Endothelial cell (in vitro differentiated cells): ENCODE data around the gene CSTF1. TPM values are rescaled to one million over a fixed set of nuclear protein-coding genes. Genes with fewer than 3 reads are reported as not detected.

Experiments used
- DNase-seq: peaks from one replicate; pipeline ENCODE4 v3.0.0; 2021; ENCODE audit warnings: low spot score
- H3K27ac Mint-ChIP-seq: one replicate; pipeline ENCODE4 v1.8.0; 2021; ENCODE audit warnings: mixed read lengths, inconsistent platforms; ENCODE audit not compliant: unreplicated experiment
- H3K27me3 Mint-ChIP-seq: one replicate; pipeline ENCODE4 v1.8.0; 2021; ENCODE audit warnings: mild to moderate bottlenecking, moderate library complexity, mixed read lengths, inconsistent platforms; ENCODE audit not compliant: unreplicated experiment
- H3K36me3 Mint-ChIP-seq: one replicate; pipeline ENCODE4 v1.8.0; 2021; ENCODE audit warnings: mild to moderate bottlenecking, low read depth, mixed read lengths, inconsistent platforms; ENCODE audit not compliant: unreplicated experiment
- H3K4me1 Mint-ChIP-seq: one replicate; pipeline ENCODE4 v1.8.0; 2021; ENCODE audit warnings: mild to moderate bottlenecking, mixed read lengths, inconsistent platforms; ENCODE audit not compliant: unreplicated experiment
- H3K4me3 Mint-ChIP-seq: one replicate; pipeline ENCODE4 v1.8.0; 2021; ENCODE audit warnings: mild to moderate bottlenecking, mixed read lengths, inconsistent platforms; ENCODE audit not compliant: unreplicated experiment
- H3K9me3 Mint-ChIP-seq: one replicate; pipeline ENCODE4 v1.8.0; 2021; ENCODE audit warnings: mixed read lengths, inconsistent platforms; ENCODE audit not compliant: unreplicated experiment
- CTCF ChIP-seq: fragments of 200-600 bp; sonication (generic); IDR thresholded peaks from one replicate; pipeline ENCODE4 v1.5.0; 2021; ENCODE audit warnings: antibody characterized with exemption; ENCODE audit not compliant: unreplicated experiment
- total RNA-seq: library from RNA; stranded (reverse); fragmentation: NEBNext Ultra II Directional; extraction: Animal tissue kit (Norgen Biotek cat#: 25700); gene quantifications from one replicate; pipeline ENCODE4 v1.2.1, GENCODE V29; 2021; ENCODE audit not compliant: unreplicated experiment

The CSTF1 gene
- total RNA-seq, 1 donor from 2014 or later: 42.0 TPM

- no peaks in the 10 kb centered on the region for H3K9me3 Mint-ChIP-seq
- H3K36me3 Mint-ChIP-seq: peaks cover 9% of the 10 kb centered on the region
These were observed 1.4 kb upstream of the CSTF1 start for GRCh38 chr20:56391037-56391436.

GRCh38 chr20:56391596-56392131 lies 781 bp upstream of the CSTF1 start:
- no peak overlapping the region for H3K4me3 Mint-ChIP-seq
- TF ChIP-seq CTCF: no peak
- peaks cover 6% of the 10 kb centered on the region for H3K27me3 Mint-ChIP-seq
- H3K27ac Mint-ChIP-seq: no peak overlapping the region
- peaks cover 9% of the 10 kb centered on the region for H3K36me3 Mint-ChIP-seq
- no peak for DNase-seq
- H3K4me1 Mint-ChIP-seq: peaks cover 12% of the 10 kb centered on the region
- H3K9me3 Mint-ChIP-seq: no peaks in the 10 kb centered on the region

More at GRCh38 chr20:56391037-56391436, 1.4 kb upstream of the CSTF1 start:
- peak overlapping the region; percentile 33 for H3K27ac Mint-ChIP-seq
- peaks cover 12% of the 10 kb centered on the region for H3K4me1 Mint-ChIP-seq
- DNase-seq: no peak
- H3K4me3 Mint-ChIP-seq: no peak overlapping the region
- H3K27me3 Mint-ChIP-seq: peaks cover 6% of the 10 kb centered on the region
- no peak for TF ChIP-seq CTCF

DNA sequence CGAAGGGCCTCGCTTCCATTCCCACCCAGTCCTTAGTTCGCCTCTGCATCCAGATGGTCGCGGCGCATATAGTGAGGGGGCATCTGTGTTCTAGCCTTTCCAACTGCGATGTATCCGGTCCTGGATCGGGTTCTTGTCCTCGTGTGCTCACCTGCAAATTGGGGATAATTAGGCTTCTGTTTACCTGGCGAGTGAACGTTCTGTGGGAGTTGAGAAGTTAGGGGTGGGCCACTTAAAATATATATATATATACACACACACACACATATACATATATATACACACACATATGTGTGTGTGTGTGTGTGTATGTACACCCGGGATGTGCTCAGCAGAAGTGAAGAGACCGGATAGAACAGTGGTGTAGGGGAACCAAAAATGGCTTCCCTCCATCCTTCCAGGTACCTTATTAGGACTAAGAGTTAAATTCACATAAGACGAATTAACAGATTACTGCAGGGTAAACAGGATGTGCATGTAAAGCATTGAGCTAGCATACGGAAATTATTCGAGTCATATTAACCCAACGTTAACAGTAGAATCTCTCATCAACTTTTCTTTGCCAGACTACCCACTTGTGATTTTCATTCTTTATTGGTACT lies 537 bp downstream of the CSTF1 start:
- H3K9me3 Mint-ChIP-seq: no peaks in the 10 kb centered on the region
- peaks cover 15% of the 10 kb centered on the region for H3K36me3 Mint-ChIP-seq
- peak overlapping the region; percentile 10 for H3K27ac Mint-ChIP-seq
- no peak for TF ChIP-seq CTCF
- DNase-seq: no peak
- H3K4me3 Mint-ChIP-seq: no peak overlapping the region
- peaks cover 6% of the 10 kb centered on the region for H3K27me3 Mint-ChIP-seq
- peaks cover 12% of the 10 kb centered on the region for H3K4me1 Mint-ChIP-seq

DNA sequence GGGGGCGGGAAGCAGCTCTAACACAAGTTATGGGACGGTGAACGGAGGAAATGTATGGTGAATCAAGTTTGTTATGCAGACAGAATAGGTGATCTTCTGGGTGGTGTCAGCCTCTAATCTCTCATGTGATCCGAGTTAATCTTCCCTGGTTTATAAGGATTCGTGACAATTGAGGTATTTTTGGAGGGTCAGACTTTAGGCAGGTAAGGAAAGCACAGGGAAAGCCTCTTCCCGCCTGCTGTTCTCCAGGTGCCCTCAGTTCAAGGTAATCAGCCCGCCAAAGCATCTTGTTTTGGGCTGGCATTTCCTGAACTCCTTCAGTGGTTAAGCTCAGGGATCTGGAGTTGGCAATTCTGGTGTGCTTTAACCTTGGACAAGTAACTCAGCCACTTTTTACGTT lies 1.2 kb downstream of the CSTF1 start:
- DNase-seq: no peak
- peaks cover 17% of the 10 kb centered on the region for H3K36me3 Mint-ChIP-seq
- peaks cover 12% of the 10 kb centered on the region for H3K4me1 Mint-ChIP-seq
- no peak overlapping the region for H3K4me3 Mint-ChIP-seq
- no peaks in the 10 kb centered on the region for H3K9me3 Mint-ChIP-seq
- TF ChIP-seq CTCF: no peak
- H3K27ac Mint-ChIP-seq: no peak overlapping the region
- peaks cover 6% of the 10 kb centered on the region for H3K27me3 Mint-ChIP-seq

DNA sequence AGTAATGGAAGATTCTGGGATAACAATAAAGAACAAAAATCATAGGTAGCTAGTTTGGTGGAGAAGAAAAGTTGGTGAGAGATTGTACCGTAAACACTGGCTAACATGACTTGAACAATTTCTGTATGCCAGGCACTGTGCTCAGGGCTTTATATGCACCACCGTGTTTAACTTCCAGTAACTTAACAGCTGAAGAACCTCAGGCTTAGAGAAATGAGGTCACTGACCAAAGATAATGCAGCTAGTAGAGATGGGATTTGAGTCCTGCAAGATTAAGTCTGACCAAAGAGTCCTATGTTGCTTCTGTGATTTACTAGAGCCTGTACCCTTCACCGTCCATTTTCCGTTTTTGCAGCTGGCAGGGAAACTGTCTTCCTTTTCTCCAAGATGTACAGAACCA lies 2.7 kb downstream of the CSTF1 start:
- Mint-ChIP-seq H3K4me1 (peaks cover 12% of the 10 kb centered on the region), H3K27me3 (peaks cover 4% of the 10 kb centered on the region), H3K36me3 (peaks cover 22% of the 10 kb centered on the region), H3K9me3 (no peaks in the 10 kb centered on the region), H3K4me3 (no peak overlapping the region), H3K27ac (no peak overlapping the region)
- no peak for DNase-seq
- no peak for TF ChIP-seq CTCF
